GM19043 (cell line): Measurements from ENCODE around the gene SEC16A.

Experiments used
- ATAC-seq: cut with Tn5 transposase; IDR thresholded peaks from one replicate; pipeline ENCODE4 v1.9.1; 2021; ENCODE audit warnings: low read depth; ENCODE audit not compliant: unreplicated experiment

Gene SEC16A

DNA sequence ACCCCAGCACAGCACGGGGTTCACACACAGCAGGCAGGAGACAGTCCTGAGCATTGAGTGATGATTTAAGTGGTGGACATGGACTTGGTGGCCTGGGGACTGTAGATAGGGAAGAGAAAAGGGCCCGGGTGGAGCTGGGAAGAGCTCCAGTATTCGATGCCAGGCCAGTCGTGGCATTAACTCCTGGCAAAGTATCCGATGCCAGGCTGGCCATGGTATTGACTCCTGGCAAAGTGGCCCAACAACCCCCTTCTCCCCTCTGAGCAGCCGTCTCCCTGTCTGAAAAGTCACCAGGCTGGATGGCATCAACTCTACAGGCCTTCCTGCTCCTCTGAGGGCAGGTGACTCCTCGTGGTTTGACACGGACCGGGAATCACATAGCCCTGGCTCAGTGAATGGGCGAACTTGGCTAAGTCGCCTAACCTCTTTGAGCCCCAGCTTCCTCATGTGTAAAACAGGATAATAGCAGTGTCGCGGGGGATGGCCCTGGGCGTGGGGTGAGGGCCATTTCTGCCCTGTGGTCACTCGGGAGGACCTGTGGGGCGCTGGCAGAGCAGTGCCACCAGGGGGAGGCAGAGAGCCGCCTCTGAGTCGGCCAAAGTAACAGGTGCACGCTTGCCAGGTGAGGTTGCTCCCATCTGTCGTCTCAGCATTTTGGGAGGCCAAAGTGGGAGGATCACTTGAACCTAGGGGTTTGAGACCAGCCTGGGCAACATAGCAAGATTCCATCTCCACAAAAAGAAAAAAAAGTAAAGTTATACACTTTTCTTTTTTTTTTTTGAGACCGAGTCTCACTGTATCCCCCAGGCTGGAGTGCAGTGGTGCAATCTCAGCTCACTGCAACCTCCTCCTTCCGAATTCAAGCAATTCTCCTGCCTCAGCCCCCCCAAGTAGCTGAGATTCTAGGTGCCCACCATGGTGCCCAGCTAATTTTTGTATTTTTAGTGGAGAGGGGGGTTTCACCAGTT lies 5.7 kb upstream of the SEC16A start:
- ATAC-seq = no peak

DNA sequence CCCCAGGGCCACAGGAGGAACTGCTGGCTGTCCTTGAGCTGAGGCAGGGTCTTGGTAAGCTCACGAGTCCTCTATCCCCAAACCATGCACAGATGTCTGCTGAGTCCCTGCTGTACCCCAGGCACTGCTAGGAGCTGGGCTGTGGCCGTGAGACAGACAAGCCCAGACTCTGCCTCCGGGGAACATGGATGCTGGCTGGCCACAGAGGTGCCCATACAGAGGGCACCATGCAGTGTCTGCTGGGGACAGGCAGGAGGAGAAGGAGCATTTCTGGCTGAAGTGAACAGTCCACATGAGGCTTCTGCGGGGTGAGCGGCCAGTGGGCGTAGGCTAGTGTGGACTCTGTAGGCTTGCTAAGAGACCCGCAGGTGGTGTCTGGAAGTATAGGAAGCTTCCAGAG lies 4.8 kb upstream of the SEC16A start:
- no peak for ATAC-seq

DNA sequence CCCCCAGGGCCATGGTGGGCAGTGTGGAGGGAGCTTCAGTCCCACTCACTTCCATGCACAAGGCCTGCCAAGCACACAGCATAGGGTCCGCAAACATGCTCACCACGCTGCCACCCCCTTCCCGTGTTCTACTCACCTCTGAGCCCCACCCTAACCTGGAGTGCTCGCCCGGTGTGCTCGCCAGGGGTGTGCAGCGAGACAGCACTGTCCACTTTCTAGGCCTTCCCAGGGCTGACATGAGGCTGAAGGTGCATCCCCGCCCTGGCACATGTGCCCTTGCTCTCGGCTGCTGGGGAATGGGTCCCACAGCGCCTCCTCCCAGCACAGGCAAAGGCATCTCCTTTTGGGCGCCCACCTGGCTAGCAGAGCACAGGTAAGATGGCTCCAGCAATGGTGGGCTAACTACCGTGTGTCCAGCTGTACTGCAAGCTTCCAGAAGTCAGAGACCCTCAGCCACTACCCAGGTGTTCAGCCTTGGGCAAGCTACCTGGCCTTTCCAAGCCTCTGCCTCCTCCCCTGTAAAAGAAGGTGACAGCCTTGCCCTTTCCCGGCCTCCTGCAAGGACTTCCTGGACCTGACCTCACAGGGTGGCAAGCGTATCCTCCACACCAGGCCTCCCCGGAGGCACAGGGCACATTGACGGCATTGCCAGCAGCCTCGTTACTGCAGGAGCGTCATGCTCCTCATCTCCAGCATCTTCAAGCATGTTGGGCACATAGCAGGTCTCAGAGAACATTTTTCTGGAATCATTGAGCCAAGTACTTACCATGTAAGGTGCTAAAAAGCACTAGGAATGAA lies 4.2 kb upstream of the SEC16A start:
- ATAC-seq = no peak

DNA sequence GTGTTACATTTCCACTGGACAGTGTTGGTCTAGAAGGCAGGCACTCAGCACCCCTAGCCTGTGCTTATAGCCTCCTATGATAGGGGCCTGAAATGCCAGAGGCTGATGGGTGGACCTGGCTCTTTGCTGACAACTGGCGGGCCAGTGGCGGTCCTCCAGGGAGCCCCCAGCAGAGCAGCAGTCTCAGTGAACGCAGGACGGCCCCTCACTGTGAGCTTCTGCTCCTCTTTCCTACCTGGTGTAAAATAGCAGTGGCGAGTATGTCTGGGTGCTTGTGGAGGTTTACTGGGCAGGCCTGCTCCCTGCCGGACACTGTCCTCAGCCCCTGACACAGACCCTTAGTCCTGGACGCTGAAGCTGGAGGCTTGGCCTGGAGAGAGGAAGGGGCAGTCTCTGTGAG lies 3.3 kb upstream of the SEC16A start:
- ATAC-seq = no peak

DNA sequence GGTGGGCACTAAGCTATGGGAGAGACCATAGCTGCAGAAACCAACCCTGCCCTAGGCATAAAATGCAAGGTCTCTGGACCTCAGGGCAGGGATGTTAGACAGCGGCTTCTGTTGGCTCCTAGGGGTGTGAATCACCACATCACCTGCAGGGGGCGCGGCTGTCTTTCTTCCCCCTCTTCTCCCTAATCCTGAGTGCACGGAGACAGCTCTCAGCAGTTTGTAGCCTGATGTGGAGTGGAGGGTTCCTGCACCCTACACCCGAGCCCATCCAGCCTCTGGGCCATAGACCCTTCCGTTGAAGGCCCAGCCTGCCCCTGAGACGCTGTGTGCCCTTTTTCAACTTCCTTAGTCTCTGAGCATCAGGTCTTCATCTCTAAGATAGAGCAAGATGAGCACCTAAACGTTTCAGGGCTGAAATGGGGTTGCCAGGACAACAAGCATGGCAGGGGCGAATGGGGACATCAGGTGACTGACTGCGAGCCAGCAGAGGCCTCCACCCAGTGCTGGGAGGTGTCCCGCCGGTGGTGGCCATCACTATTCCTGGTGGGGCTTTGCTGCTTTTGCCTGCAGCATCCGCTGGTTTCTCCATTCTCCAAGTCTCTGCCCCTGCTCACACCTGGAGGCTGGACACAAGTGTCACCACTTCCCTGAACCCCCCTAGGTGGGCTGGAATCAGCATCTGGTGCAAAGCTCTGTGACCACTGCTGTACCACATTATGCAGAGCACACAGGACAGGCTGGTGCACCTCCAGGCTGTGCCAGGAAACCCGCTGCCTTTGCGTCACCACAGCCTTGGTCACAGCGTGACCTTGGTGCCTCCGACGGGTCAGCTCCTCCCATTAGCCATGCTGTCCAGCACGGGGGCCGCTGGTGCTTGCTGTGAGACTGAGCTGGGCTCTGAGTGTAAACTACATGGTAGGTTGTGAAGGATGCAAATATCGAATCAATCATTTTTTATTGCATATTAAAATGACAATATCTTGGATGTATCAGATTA lies 2.5 kb upstream of the SEC16A start:
- ATAC-seq = no peak

DNA sequence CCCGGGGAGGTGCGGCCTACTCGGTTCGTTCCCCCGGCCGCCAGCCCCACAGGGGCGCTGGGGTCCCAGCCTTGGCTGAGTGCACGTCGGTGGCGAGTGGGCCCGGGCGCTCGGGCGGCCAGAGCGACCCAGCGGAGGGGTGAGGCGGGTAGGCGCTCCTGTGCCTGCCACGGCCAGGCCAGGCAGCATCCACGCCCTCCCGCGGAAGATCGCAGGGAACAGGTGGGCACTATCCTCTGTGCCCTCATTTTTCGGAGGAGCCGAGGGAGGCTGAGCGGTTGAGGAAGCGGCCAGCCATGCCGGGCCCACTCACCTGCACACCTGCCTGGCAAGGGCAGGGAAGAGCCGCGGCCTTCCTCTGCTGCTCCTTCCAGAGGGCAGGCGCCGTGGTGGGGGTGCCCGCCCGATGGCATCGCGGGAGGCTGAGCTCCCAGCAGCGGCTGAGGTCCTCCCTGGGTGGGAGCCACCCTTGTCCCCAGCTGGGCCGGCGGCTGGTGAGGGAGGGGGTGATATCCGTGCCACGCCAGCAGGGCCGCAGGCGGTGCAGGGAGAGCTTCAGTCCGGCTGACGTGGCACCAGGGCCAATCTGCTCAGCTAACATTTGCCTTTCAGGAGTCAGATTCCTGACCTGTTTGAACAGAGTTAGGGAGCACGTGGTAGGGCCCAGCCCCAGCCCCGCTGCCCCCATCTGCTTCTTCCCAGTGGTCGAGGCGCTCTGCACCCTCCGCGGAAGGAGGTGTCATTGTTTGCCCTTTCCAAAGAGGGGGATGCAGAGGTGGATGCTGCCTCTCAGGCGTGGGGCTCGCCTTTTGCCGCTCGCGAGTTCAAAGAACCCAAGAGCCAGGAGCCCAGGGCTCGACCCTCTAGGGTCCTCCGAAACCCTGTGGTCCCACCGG lies 1.6 kb upstream of the SEC16A start:
- no peak for ATAC-seq

DNA sequence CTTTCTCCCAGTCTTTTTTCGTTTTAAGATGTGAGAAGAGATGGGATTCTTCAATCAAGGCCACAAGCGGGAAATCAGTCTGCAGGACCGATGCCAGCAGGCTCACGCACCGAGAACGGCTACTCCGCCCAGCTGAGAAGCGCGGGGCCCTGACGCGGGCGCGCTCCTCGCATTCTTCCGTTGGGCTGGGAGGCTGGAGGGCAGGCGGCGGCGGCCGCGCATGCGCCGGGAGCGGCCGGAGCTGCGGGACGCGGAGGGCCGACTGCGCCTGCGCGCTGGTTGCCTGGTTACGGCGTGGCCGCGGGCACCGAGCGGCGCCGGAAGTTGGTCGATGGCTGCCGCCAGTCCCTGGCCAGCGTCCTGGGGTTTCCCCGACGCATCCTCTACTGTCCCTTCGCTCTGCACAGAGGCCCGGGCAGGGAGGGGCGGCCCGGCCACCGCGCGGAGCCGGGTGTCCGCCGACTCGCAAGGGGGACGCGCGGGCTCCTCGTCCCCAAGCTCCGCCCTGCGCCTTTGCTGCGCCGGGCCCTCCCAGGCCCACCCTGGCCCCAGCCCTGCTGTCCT lies 831 bp upstream of the SEC16A start:
- peak; percentile 54 for ATAC-seq

DNA sequence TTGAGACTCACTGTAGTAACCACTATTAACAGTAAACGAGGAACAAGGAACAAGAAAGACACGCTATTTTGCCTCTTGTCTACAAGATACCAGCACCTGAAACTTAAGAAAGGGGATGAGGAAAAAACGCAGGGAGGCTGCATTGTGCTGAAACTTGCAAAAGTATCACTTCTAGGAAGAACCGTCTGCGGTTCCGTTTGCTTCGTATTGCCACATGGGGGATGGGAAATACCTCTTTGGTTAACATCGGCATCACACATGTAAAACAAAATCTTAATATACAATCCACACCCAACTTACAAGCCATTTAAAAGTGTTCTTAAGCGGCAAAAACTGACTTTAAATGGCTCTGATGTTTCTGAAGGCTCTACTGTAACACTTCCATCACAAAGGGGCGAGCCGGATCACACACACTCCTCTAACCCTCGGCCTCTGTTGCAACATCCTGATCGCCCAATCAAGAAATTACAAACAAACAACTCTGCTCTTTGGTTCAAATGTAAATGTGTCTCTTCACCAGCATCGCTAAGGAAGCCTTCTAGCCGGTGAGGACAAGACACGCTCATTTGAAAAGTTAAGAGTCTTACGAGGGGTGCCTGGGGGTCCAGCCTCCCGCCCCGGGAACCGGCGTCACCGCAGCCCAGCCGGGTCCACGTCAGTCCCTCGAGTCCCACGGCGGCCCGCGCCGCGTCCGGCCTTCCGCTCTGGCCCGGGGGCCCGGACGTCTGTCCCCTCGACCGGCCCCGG lies 621 bp downstream of the SEC16A start:
- ATAC-seq = no peak

DNA sequence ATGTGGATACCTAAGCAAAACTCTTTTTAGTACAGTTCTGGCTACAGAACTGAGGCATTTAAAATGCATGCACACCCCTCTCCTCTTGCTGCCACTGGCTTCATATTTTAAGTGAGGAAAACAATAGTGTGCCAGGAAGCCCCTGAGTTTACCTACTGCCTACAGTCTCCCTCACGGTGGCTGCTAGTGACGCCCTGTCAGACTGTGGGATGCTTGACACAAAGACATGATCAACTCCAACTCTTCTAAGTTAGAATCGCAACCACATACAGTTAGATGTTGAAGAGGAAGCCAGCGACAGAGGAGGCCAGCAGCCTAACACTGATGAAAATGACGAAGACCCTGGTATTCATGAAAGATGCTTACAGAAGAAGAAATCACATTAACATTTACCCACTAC lies 1.3 kb downstream of the SEC16A start:
- no peak for ATAC-seq

DNA sequence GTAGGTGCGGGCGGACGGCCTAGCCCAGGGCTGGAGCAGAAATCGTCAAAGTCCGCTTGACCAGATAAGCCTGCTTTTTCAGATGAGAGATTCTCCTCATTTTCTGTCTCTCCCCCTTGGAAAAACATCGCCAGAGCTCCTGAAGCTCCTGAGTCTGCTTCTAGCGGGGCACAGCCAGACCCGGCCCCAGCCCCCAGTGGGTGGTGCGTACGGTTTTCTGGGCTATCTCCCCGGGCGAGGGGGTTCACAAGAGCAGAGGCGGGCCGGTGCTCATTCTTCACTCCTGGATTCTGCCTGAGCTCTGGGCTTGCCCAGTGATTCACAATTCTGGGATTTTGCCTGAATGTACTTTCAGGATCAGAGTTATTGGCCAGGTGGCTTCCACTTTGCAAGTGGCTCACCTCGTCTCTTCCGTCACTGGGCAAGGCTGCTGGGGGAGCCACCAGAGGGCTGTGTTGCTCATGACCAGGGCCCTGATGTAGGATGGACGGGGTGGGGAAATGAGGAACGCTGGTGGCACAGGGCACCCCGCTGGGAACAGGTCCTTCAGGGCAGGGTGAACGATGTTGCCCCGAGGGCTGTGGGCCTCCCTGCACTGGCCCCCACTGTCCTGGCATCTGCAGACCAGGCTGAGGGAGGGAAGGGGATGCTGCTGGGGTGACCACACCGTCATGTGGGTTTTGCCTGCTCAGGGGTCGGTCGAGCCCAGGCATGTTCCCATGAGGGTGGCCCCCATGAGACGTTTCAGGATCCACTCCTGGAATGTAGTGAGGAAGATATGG lies 6.3 kb downstream of the SEC16A start:
- ATAC-seq = no peak

DNA sequence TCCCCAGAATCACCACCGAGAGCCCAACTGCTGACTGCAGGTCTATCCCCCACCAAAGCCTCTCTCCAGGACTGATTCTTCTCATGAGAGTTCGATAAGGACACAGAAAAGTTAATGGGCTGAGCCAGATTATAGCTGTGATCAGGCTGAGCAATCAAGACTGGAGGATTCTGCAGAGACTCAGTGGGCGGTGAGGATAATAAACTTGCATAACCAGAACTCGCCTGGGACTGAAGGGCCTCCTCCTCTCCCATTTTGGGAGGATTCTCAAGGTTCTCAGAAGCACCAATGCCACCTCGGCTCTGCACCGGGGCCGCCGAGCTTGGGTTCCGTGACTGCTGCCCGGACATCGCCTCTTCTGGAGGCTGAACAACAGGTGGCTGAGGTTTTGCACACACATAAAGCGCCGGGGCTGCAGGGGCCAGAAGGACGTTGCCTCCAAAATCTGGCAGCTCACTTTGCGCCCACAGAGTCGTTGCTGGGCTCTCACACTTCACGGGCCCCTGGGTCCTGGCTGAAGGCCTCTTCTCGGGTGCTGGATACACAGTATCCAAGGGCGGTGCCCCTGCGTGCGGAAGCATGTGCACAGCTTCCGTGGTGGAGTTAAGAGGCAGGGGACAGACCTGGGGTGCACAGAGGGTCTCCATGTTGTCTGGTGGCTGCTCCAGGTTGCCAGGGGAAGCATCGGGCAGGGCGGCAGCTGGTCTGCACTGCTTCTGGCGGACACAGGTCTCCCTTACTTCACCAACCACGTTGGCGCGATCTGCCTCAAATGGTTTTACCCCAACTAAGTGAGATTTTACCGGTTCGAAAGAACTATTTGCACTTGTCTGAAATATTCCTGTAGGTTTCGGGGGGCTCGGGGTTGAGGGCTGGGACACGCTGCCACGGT lies 7.6 kb downstream of the SEC16A start:
- no peak for ATAC-seq

DNA sequence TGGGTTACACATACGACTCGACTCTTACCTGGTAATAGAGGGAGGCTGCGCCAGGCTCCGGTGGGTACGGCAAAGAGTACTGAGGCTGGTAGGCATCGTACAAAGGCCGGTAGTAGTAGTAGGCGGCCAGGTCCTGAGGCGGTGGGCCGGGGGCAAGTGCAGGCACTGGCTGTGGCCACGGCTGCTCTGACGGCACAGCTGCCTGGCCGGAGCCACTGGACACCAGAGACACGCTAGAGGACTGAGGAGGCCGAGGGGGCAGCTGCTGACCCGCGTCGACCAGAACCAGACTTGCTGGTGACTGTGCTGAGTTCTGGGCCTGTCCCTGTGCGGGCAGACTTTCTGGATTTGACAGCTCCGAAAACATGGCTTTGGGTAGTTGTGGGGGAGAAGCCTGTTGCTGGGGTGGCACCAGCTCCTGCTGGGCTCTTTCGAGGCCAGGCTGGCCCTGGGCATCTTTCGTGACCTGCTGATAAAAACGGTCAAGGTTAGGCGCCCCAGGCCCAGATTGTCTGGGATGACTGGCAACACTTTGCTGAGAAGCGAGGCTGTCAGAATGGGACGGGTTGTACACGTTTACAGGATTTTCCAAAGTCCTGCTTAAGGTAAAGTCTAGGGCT lies 8.7 kb downstream of the SEC16A start:
- no peak for ATAC-seq

DNA sequence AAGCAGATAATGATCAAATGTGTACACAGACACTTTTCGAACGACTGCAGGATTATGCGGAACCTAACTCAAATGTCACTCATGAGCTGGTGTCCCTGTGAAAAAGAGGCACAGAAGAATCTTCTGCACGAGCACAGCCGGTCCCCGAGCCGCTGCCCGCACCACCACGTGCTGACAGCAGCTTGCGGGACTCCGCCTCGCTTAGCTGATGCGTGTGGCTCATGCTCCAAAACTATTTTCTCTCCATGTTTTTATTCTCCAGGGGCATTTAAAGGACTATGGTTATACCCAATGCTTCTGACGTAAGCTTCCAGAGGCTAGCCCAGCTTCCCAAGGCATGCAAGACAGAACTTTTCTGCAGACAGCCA lies 9.5 kb downstream of the SEC16A start:
- no peak for ATAC-seq

DNA sequence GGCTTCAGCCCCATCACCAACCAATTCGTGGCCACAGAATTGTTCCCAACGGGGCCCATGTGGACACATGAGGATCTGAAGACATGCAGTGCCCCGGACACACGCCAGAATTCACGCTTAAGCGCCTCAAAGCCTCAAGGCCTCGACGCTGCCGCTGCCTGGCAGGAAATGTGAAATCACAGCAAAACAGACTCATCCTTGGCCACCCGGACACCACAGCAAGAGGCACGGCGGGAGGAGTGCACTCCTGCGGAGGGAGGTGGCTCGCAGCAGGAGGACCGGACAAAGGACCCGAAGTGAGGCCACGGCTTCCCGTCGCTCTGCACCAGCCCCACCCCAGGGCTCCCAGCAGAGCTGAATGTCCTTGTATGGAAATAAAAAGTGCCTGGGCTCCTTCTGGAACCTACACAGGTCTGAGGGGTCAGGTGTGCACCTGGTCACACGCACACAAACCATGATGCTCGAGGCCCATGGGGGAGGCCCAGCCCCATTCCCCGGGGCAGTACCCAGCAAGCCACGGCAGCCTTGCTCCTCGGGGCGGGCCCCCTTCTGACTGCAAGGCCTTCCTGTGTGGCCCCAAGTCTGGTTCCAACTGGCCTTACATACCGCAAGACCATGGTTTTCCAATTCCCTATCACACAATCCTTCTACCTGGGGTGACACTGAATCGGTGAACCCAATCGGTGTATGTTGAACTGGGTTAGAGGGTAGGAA lies 10.0 kb downstream of the SEC16A start:
- ATAC-seq = no peak

DNA sequence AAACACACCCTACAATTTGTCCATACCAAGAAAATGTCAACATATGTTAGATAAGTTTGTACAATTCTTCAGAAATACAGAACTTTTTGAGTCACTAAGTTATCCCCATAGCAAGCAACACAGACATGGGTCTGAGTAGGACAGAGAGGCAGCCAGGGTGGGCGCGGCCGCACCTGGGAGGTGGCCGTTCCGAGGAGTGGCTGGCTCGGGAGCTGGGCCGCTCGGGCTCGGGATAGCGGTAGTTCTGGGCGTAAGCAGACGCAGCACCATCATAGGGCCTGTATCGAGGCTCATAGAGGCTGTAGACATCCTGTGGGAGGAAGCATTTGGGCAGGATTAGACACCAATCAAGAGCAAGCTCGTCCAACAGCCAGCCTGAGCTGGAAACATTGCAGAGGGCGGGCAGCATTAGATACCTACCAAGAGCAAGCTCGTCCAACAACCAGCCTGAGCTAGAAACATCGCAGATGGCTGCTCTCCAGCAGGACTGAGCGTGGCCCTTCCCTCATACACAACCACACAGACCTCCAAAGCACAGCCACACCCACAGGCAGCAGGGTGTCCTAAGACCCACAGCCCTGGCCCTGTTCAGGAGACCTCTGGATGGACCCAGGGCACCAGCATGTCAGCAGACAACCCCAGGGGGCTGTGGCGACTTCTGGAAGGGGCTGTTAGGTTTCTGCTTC lies 10.9 kb downstream of the SEC16A start:
- no peak for ATAC-seq
